BLaER1 (cell line): ENCODE measurements around the gene KLF7.

Source experiments
- H3K27ac ChIP-seq: shearing (Covaris generic); formaldehyde crosslinking; 2 replicates; pipeline ENCODE4 v1.8.1; 2022
- H3K27me3 ChIP-seq: shearing (Covaris generic); formaldehyde crosslinking; 2 replicates; pipeline ENCODE4 v1.8.1; 2022
- H3K36me3 ChIP-seq: shearing (Covaris generic); formaldehyde crosslinking; 2 replicates; pipeline ENCODE4 v1.8.1; 2022
- H3K4me1 ChIP-seq: shearing (Covaris generic); formaldehyde crosslinking; 2 replicates; pipeline ENCODE4 v1.8.1; 2022
- H3K4me2 ChIP-seq: shearing (Covaris generic); formaldehyde crosslinking; 2 replicates; pipeline ENCODE4 v1.8.1; 2022
- H3K4me3 ChIP-seq: shearing (Covaris generic); formaldehyde crosslinking; 2 replicates; pipeline ENCODE4 v1.8.1; 2022
- H3K9ac ChIP-seq: shearing (Covaris generic); formaldehyde crosslinking; 2 replicates; pipeline ENCODE4 v1.8.1; 2022
- H3K9me3 ChIP-seq: shearing (Covaris generic); formaldehyde crosslinking; 2 replicates; pipeline ENCODE4 v1.8.1; 2022
- H4K20me1 ChIP-seq: shearing (Covaris generic); formaldehyde crosslinking; 2 replicates; pipeline ENCODE4 v1.8.1; 2022
- Cebpa-rat ChIP-seq: shearing (Covaris generic); IDR thresholded peaks from 2 replicates; pipeline ENCODE4 v1.8.1; 2022

The KLF7 gene

GRCh38 chr2:207149249-207150213 lies 16.2 kb downstream of the KLF7 start:
- Histone ChIP-seq H3K27me3 (no peaks in the 10 kb centered on the region), H4K20me1 (no peaks in the 10 kb centered on the region), H3K4me2 (no peak overlapping the region), H3K9me3 (no peaks in the 10 kb centered on the region), H3K4me1 (peaks cover 14% of the 10 kb centered on the region), H3K4me3 (no peak overlapping the region), H3K36me3 (no peaks in the 10 kb centered on the region), H3K9ac (no peak overlapping the region), H3K27ac (no peak overlapping the region)
- TF ChIP-seq Cebpa-rat = no peak

DNA sequence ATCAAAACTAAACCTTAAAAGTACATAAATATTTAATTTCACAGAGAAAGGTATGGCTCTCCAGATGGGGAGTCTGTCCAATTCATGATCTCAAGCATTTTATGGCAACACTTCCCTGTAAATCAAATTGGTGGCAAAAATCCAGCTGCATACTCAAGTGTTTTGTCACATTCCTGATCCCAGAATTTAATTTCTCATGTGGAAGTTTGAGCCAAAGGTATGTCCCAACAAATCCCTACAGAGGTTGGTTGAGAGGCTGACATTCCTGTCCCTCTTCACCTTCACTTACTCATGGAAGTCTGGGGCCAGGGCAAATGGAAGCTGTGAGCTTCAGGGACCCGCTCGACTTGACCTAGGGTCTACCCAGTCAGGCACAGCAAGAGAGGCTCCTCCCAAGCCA lies 17.7 kb downstream of the KLF7 start:
- Histone ChIP-seq H3K4me3 (no peak overlapping the region), H3K27me3 (no peaks in the 10 kb centered on the region), H3K9ac (no peak overlapping the region), H4K20me1 (no peaks in the 10 kb centered on the region), H3K4me2 (no peak overlapping the region), H3K27ac (no peak overlapping the region), H3K9me3 (no peaks in the 10 kb centered on the region), H3K4me1 (peaks cover 20% of the 10 kb centered on the region), H3K36me3 (no peaks in the 10 kb centered on the region)
- TF ChIP-seq Cebpa-rat = no peak

GRCh38 chr2:207144173-207144785 lies 21.5 kb downstream of the KLF7 start:
- H3K27me3 ChIP-seq = no peaks in the 10 kb centered on the region
- H3K27ac ChIP-seq = no peak overlapping the region
- no peaks in the 10 kb centered on the region for H3K9me3 ChIP-seq
- H4K20me1 ChIP-seq = no peaks in the 10 kb centered on the region
- no peak for TF ChIP-seq Cebpa-rat
- peak overlapping the region; percentile 56 for H3K4me3 ChIP-seq
- peaks cover 41% of the 10 kb centered on the region for H3K4me1 ChIP-seq
- peak overlapping the region; percentile 92 for H3K4me2 ChIP-seq
- no peaks in the 10 kb centered on the region for H3K36me3 ChIP-seq
- H3K9ac ChIP-seq = no peak overlapping the region

DNA sequence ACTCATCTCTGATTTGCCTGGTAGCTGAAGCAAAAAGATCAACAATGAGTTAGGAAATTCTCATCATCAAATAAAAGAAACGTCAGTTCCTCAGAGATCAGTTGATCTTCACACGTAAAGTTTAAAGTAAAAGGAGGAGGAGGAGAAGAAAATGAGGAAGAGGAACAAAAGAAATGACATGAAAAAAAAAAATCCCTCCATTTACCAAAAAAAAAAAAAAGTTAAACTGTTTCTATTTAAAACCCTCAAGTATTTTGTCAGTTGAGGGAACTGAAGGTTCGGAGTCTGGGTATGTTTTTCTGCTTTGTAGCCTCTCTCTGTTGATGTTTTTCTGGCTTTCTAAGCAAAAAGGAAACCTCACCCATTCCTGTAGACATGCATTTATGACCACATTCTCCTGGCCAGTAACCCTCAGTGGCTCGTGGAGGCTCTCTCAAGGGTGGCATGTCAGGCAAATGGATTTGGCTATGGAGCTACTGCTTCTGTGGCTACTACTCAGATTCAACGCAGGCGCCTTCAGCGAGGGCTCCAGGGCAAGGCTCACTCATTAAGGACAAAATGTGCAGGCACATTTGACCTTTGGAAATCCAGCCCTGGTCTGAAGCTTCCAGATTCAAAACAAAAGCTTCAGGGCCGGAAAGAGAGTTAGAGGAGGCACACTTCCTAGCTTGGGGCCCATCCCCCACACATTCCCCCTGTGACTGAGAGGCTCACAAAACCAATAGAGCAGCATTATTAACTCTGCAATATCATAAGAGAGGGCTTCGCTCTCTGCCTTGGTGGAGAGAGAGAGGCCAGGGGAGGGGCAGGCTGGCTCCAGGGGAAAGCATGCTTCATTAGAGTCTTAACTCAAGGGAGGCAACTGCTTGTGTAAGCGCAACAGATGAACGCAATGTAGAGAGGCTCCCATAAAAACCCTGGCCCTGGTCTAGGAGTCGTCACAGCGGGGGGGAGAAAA lies 22.3 kb downstream of the KLF7 start:
- Histone ChIP-seq H3K4me3 (peak overlapping the region; percentile 56), H3K4me1 (peaks cover 41% of the 10 kb centered on the region), H3K36me3 (no peaks in the 10 kb centered on the region), H3K27ac (peak overlapping the region; percentile 57), H3K9me3 (no peaks in the 10 kb centered on the region), H3K27me3 (no peaks in the 10 kb centered on the region), H4K20me1 (no peaks in the 10 kb centered on the region), H3K4me2 (peak overlapping the region; percentile 92), H3K9ac (peak overlapping the region; percentile 49; the same call in 1 of the 2 replicates)
- TF ChIP-seq Cebpa-rat = no peak

DNA sequence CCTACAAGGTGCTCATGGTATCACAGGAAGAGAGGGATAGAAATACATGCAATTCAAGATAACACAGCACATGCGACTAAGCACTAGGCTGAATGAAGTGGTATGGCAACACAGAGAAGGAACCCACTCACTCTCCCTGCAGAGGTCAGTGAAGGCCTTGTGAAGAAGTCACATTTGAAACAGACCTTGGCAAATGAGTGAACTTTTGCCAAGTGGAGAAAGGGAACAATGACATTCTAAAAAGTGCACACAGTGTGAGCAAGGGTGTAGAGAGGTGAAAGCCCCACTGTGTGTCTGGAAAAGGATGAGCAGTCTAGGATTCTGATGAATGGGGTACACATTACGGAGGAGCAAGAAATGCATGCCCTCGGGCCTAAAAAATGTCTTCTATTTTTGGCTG lies 23.3 kb downstream of the KLF7 start:
- no peak overlapping the region for H3K9ac ChIP-seq
- H3K27me3 ChIP-seq = no peaks in the 10 kb centered on the region
- H3K9me3 ChIP-seq = no peaks in the 10 kb centered on the region
- TF ChIP-seq Cebpa-rat = no peak
- no peak overlapping the region for H3K27ac ChIP-seq
- H4K20me1 ChIP-seq = no peaks in the 10 kb centered on the region
- H3K36me3 ChIP-seq = no peaks in the 10 kb centered on the region
- peaks cover 44% of the 10 kb centered on the region for H3K4me1 ChIP-seq
- H3K4me2 ChIP-seq = peak overlapping the region; percentile 92
- H3K4me3 ChIP-seq = no peak overlapping the region

- TF ChIP-seq Cebpa-rat = no peak
- H3K4me2 ChIP-seq = peak overlapping the region; percentile 92
- no peak overlapping the region for H3K4me3 ChIP-seq
- H4K20me1 ChIP-seq = no peaks in the 10 kb centered on the region
- no peak overlapping the region for H3K27ac ChIP-seq
- H3K4me1 ChIP-seq = peaks cover 46% of the 10 kb centered on the region
- H3K36me3 ChIP-seq = no peaks in the 10 kb centered on the region
- H3K9ac ChIP-seq = no peak overlapping the region
- H3K9me3 ChIP-seq = no peaks in the 10 kb centered on the region
- H3K27me3 ChIP-seq = no peaks in the 10 kb centered on the region
Observed at GRCh38 chr2:207141386-207141785, 24.4 kb downstream of the KLF7 start.

- Histone ChIP-seq H3K27ac (no peak overlapping the region), H4K20me1 (no peaks in the 10 kb centered on the region), H3K36me3 (no peaks in the 10 kb centered on the region), H3K4me3 (no peak overlapping the region), H3K9ac (no peak overlapping the region), H3K4me2 (no peak overlapping the region), H3K27me3 (no peaks in the 10 kb centered on the region), H3K4me1 (peaks cover 57% of the 10 kb centered on the region), H3K9me3 (no peaks in the 10 kb centered on the region)
- TF ChIP-seq Cebpa-rat = no peak
Observed at GRCh38 chr2:207140265-207140664, 25.5 kb downstream of the KLF7 start.

- Histone ChIP-seq H3K27ac (no peak overlapping the region), H3K27me3 (no peaks in the 10 kb centered on the region), H3K9me3 (no peaks in the 10 kb centered on the region), H3K4me1 (peaks cover 54% of the 10 kb centered on the region), H3K9ac (no peak overlapping the region), H3K4me2 (no peak overlapping the region), H3K4me3 (no peak overlapping the region), H3K36me3 (no peaks in the 10 kb centered on the region), H4K20me1 (no peaks in the 10 kb centered on the region)
- TF ChIP-seq Cebpa-rat = no peak
Observed at GRCh38 chr2:207139552-207139951, 26.2 kb downstream of the KLF7 start.

GRCh38 chr2:207138627-207139297 lies 27.0 kb downstream of the KLF7 start:
- H3K4me1 ChIP-seq = peaks cover 46% of the 10 kb centered on the region
- no peaks in the 10 kb centered on the region for H4K20me1 ChIP-seq
- TF ChIP-seq Cebpa-rat = no peak
- H3K9me3 ChIP-seq = no peaks in the 10 kb centered on the region
- no peak overlapping the region for H3K4me3 ChIP-seq
- no peaks in the 10 kb centered on the region for H3K36me3 ChIP-seq
- no peak overlapping the region for H3K4me2 ChIP-seq
- H3K9ac ChIP-seq = no peak overlapping the region
- no peak overlapping the region for H3K27ac ChIP-seq
- H3K27me3 ChIP-seq = no peaks in the 10 kb centered on the region
